HEK293 (cell line): ENCODE data around the gene TRIM22.

Experiments used
- CTCF ChIP-seq: fragments of 450-650 bp; formaldehyde crosslinking; IDR thresholded peaks from 2 replicates; pipeline ENCODE4 v1.5.1; 2016; ENCODE audit warnings: missing biosample characterization, missing genetic modification characterization
- HOXA7 ChIP-seq: sonication (generic); formaldehyde crosslinking; IDR thresholded peaks from 2 replicates; pipeline ENCODE4 v1.8.1; 2022; ENCODE audit warnings: missing genetic modification reagents, borderline replicate concordance
- ZNF121 ChIP-seq: fragments of 450-650 bp; formaldehyde crosslinking; IDR thresholded peaks from 2 replicates; pipeline ENCODE4 v1.5.1; 2016; ENCODE audit warnings: missing biosample characterization, missing genetic modification characterization
- ZNF37A ChIP-seq: fragments of 450-650 bp; IDR thresholded peaks from 2 replicates; pipeline ENCODE4 v1.5.1; 2018; ENCODE audit warnings: missing biosample characterization, missing genetic modification characterization
- ZNF791 ChIP-seq: fragments of 450-650 bp; formaldehyde crosslinking; IDR thresholded peaks from 2 replicates; pipeline ENCODE4 v1.5.1; 2016; ENCODE audit warnings: missing biosample characterization, missing genetic modification characterization
- TF ChIP-seq, protein P1 (sequence below): fragments of 450-650 bp; formaldehyde crosslinking; IDR thresholded peaks from 2 replicates; pipeline ENCODE4 v1.5.0; 2017; ENCODE audit warnings: missing biosample characterization, missing genetic modification characterization, borderline replicate concordance

DNA sequence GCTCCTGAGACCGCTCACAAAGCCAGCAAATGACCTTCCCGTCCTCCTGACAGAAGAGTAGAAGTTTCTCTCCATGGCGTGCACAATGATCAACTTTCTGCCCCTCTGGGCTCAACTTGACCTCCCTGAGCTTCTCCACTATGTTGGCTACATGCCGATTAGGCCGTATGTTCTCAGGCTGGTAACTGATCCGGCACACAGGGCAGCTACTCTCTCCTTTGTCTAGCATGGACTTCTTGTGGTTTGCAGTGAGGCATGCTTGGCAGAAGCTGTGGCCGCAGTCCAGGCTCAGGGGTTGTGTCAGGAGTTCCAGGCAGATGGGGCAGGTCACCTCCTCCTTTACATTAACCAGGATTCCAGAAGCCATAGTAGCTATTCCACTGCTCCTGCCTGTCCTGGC lies 9.8 kb upstream of the TRIM22 start:
- no peak for TF ChIP-seq ZNF791 (tag by site-specific recombination)
- no peak for TF ChIP-seq CTCF (tag by site-specific recombination)
- TF ChIP-seq, protein P1, sequence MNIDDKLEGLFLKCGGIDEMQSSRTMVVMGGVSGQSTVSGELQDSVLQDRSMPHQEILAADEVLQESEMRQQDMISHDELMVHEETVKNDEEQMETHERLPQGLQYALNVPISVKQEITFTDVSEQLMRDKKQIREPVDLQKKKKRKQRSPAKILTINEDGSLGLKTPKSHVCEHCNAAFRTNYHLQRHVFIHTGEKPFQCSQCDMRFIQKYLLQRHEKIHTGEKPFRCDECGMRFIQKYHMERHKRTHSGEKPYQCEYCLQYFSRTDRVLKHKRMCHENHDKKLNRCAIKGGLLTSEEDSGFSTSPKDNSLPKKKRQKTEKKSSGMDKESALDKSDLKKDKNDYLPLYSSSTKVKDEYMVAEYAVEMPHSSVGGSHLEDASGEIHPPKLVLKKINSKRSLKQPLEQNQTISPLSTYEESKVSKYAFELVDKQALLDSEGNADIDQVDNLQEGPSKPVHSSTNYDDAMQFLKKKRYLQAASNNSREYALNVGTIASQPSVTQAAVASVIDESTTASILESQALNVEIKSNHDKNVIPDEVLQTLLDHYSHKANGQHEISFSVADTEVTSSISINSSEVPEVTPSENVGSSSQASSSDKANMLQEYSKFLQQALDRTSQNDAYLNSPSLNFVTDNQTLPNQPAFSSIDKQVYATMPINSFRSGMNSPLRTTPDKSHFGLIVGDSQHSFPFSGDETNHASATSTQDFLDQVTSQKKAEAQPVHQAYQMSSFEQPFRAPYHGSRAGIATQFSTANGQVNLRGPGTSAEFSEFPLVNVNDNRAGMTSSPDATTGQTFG = no peak
- no peak for TF ChIP-seq HOXA7 (CRISPR knock-in tag)
- no peak for TF ChIP-seq ZNF37A (tag by site-specific recombination)
- no peak for TF ChIP-seq ZNF121 (tag by site-specific recombination)
